ENCODE data around the gene NR5A2.
"Not testable (repeated sequence)": the region's sequence is repeated elsewhere in the genome, so short reads cannot be mapped to it uniquely, and the experiment has no call there.

The NR5A2 gene

DNA sequence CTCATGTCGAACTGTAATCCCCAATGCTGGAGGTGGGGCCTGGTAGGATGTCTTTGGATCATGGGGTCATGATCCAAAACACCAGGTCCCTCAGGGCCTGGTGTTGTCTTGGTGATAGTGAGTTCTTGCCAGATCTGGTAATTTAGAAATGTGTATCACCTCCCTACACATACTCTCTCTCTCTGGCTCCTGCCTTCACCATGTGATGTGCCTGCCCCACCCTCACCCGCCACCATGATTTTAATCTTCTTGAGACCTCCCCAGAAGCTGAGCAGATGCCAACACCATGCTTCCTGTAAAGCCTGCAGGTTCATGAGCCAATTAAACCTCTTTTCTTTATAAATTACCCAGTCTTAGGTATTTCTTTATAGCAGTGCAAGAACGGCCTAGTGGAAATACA, 136.4 kb downstream of the NR5A2 start:
- DNase-seq (ENCODE audit: low spot score): no peak

DNA sequence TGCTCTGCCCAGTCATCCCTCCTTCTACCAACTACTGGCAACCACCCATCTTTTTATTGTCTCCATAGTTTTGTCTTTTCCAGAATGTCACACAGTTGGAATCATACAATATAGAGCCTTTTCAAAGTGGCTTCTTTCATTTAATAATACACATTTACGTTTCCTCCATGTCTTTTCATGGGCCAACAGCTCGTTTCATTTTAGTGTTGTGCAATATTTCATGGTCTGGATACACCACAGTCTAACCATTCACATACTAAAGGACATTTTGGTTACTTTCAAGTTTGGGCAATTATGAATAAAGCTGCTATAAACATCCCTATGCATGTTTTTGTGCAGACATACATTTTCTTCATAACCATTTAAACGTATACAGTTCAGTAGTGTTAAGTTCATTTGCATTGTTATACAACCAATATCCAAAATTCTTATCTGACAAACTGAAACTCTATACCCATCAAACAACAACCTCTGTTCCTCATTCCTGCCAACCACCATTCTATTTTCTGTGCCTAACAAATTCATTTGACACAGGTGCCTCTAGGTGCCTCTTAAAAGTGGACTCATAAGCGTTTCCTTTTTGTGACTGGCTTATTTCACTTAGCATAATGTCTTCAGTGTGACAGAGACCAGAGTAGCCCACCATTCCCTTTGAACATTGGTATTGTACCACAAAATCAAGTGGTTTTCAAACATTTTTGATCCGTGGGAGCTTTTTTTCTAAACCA, 138.1 kb downstream of the NR5A2 start:
- no peak for DNase-seq (ENCODE audit: low spot score)

DNA sequence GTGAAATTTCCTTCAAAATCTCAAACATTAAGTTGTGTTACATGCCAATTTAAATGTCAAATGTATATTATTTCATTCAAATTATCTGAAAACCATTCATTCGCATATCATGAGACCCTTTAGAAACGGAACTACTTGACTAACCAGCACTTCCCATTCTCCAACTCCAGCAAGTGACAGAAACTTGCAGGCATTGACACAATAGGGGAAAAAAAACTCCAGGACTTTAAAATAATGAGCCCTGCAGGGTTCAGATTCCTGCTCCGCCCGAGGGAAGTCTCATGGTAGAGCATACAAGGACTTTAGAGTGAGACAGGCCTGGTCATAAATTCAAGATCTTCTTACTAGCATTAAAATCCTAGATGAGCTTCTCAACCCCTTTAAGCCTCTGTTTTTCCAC, 138.9 kb downstream of the NR5A2 start:
- DNase-seq (ENCODE audit: low spot score): no peak

DNA sequence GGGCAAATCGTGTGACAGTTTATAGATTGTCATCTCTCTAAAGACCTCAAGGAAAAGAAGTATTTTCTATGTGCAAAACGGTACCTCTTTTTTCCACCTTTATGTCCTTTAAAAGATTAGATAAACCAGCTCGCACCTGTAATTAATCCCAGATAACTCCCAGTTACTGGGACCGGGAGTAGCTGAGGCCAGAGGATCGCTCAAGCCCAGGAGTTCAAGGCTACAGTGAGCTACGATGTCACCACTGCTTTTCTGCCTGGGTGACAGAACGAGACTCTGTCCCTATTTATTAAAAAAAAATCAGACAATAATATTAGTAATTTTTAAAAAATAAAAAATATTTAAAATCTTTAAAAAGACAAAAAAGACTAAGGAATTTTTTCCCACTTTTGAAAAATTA, 141.4 kb downstream of the NR5A2 start:
- no peak for DNase-seq (ENCODE audit: low spot score)

DNA sequence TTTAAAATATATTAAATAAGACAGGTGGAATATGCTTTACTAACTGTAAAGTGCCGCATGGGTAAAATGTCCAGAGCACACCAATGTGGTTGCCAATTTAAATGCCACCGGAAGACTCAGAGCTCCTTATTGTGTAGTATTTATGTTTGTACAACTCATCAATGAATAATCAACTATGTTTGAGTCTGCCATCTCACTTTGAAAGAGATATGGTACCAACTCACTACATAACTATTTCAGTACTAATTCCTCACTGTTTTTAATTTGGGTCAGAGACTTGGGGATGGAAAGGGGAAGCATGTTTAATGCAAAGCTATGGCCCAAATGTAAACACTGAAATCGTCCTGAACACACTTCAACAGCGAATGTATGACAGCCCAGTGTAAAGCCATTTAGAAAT, 144.8 kb downstream of the NR5A2 start:
- DNase-seq (ENCODE audit: low spot score): no peak

DNA sequence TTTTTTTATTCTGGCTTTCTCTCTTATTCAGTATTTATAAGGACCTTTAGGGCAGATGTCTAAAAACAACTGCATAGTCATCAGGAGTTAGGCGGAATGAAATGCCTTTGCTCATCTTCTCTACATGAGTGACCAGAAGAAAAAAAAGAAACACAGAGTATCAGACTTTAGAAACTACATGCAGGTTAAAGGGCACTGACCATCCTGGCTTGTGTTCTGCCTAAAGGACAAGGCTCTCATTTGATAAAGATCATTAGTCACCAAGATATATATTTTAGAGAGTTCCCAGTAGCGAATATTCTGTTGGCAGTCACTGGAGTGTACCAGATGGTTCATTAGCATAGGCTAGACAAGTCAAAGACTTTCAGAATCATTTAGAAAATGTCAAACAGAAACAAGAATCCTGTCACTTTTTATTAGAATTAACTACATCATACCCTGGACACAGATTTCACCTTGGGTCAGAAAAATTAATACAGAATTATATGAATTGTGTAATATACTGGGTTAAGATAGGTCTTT, 145.6 kb downstream of the NR5A2 start:
- DNase-seq (ENCODE audit: low spot score): no peak

DNA sequence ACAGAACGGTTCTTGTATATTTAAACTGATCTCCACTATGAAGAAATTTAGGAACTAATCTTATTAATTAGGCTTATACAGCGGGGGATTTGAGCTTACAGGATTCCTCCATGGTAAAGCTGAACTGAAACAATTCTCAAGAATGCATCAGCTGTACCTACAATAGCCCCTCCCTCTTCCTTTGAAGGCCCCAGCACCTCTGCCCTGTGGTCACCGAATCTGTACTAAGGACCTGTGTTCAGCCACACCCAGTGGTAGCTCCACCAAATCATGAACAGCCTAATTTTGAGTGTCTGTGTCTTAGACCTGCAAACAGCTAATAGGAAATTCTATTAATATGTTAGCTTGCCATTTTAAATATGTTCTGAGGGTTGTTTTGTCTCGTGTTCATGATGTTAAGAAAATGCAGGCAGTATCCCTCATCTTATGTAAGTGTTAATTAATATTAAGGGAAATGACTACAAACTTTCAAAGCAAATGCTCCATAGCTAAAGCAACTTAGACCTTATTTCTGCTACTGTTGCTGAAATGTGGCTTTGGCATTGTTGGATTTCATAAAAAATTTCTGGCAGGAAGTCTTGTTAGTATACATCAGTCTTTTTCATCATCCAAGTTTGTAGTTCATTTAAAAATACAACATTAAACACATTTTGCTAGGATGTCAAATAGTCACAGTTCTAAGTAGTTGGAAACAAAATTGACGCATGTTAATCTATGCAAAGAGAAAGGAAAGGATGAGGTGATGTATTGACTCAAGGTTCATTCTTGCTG, 147.2 kb downstream of the NR5A2 start:
- DNase-seq (ENCODE audit: low spot score): no peak

DNA sequence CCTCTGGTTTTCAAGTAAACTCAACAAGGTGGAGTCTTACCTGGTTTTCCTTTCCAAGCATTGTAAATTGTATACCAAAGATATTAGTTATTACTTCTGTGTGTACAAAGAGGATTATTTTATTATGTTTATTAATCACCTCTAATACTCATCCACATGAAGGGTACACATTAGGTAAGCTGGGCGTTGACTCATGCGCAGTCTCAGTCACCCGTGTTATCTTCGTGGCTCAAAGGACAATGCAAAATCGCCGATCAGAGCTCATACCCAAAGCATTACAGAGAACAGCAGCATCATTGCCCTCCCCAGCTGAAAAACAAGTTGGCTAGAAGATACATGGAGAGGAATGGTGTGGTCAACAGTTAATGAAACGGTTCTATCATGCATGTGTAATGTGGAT, 148.7 kb downstream of the NR5A2 start:
- no peak for DNase-seq (ENCODE audit: low spot score)

DNA sequence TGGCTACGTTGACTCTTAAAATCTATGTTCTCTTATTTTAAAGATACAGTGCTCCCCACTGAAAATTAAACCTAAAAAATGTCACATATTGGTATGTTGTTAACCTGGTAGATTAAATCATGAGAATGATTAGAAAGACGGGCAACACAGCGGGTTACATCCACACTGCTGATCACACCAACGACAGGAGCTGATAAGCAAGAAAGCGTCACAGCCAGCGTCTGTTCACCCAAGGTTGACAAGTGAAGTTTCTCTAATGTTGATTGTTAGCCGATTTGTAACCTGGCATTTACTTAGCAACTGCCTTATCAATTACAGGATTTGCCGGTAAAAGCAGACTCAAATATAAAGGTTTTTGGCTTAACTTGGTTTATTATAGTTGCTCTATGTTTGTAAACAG, 149.3 kb downstream of the NR5A2 start:
- no peak for DNase-seq (ENCODE audit: low spot score)

DNA sequence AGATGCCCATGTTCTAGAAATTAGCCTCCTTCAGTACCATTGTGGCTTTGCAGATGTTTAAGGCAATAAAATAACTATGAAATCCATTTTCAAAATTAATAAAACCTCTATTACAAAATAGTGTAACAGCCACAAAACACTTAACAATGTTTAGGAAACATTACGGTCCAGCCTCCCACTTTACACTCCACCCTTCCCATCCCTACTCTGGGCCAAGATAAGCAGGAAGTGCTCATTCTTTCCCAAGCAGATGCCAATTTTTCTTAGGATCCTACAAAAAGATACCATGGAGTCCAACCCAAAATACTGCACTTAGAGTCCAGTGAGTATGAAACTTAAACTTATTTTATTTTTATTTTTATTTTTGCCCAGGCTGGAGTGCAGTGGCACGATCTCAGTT, 150.8 kb downstream of the NR5A2 start:
- DNase-seq (ENCODE audit: low spot score): peak; percentile 19

DNA sequence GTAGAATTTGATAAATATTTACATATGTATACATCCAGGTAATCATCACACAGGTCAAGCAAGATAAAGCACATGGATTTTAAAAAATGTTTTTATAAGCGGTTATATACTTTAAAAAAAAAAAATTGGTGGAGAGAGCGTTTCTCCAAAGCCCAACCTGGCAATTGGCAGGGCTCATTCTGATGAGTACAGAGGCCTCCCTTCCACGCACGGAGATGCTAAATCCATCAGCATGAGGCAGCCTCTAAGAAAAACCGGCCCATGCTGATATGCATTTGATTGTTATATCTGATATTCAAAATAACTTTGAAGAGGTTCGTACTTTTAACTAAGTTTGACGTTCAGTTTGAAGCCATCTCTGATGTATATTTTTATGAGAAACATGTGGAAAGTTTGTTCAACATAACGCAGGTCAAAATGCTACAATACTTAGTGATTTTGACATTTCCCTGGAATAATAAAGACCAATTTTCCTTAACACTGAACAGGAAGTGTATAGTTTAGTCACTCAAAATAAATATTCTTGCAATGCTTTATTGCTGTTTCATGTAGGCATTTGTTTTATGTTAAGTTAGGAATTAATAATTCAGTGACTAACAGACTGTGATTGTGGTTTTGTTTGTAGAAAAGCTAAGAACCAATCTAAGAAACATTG, 151.7 kb downstream of the NR5A2 start:
- peak; percentile 60 for DNase-seq (ENCODE audit: low spot score)

DNA sequence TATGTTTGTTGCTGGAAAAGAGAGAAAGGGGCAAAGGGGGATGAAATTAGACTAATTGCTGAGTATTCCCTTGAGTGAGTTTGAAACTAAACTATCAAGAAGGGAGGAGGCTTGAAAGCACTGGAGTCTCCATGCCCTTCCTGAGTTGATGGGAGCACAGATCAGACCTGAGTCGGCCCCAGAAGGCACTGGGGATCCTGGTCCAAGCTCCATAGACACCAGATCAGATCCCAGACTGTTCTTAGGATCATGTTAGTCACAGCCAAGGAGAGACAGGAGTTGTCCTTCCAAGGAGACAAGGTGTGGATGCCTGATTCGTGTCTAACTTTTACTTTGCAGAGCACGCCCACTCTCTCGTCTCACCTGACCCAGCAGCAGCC, 152.3 kb downstream of the NR5A2 start:
- peak; percentile 35 for DNase-seq (ENCODE audit: low spot score)

DNA sequence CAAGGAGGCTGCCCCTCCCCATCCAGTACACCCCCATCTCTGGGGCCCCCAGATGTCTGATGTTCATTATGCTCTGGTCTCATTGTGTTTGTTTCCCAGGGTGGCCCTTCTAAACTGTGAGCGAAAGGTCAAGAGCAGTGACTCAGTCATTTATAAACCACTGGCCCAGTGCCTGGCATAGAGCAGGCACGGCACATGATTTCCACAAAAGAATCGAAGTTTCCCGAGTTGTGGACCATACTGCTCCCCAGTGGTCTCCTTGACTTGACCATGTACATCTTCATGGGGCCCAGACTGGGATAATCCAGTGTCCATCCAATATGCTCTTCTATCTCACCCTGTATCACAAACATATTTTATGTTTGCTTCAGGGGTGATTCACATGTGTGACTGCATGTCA, 153.3 kb downstream of the NR5A2 start:
- DNase-seq (ENCODE audit: low spot score): peak; percentile 62

DNA sequence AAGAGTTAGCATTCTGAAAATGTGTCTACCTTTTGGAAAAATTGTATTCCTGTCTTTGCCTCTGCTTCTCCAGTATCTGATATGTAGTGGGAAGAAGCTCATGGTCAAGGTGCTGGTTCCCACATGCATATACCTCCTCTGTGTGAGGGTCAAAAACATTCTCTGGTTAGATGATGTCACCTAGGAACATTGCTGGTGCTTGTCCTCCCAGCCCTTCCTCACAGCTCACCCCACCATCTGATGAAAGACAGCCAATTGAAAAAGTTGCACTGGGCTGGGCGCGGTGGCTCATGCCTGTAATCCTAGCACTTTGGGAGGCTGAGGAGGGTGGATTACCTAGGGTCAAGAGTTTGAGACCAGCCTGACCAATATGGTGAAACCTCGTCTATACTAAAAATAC, 154.4 kb downstream of the NR5A2 start:
- DNase-seq (ENCODE audit: low spot score): no peak

DNA sequence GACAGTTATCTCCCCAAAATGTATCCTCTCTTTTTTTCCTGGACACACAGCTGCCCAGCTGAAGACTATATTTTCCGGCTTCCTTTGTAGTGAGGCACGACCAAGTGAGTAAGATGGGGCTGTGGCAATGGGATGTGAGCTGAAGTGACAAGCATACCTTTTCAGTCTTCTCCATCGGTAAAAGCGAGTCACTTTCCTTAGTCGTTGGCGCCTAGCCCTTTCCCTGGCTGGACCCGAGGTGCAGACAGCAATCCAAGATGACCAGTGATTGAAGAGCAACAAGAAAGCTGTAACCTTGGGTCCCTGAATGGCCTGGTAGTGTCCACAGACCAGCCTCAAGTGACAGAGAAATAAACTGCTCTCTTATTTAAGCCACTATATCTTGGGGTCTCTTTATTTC, 155.2 kb downstream of the NR5A2 start:
- no peak for DNase-seq (ENCODE audit: low spot score)

DNA sequence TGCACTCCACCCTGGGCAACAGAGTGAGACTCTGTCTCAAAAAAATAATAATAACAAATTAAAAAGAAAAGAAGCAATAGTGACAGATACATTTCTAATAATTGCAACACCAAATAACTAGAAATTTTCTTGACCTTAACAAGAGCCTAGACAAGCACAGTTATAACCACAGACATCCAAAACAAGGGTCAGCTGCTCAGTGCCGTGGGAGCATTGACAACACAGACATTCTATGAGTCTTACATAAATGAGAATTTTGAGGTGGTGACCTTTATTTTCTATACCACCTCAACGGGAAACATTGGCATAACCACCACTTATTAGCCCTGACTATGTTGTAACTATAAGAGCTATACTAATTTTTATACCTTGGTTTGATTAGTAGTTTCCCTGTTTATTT, 156.1 kb downstream of the NR5A2 start:
- no peak for DNase-seq (ENCODE audit: low spot score)

DNA sequence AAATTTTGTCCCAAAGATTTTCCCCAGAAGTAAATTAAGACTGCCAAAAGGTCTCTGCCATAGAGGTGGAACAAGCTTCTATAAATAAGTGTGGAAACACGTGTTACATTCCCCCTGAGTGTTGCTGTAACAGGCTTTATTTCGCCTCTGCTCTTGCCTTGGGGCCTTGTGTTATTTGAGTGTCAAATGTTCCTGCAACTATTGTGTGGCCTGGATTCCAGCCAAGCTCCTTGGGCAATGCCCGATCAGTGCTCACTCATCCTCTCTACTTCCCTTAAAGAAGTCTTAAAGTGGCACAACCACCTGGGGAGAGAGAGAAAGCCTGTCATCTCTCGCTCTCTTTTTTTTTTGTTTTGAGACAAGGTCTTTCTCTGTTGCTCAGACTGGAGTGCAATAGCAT, 156.7 kb downstream of the NR5A2 start:
- DNase-seq (ENCODE audit: low spot score): peak; percentile 65

DNA sequence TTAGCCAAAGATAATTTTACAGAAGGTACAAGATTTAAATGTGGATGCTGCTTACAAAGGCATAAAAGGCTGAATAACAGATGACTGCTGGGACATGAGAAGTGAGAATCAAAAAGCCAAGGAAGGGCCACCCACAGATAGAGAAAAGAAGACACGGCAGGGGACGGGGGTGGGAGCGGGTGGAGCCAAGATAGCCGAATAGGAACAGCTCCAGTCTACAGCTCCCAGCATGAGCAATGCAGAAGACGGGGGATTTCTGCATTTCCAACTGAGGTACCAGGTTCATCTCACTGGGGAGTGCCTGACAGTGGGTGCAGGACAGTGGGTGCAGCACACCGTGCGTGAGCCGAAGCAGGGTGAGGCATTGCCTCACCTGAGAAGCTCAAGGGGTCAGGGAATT, 157.7 kb downstream of the NR5A2 start:
- DNase-seq (ENCODE audit: low spot score): not testable (repeated sequence)

DNA sequence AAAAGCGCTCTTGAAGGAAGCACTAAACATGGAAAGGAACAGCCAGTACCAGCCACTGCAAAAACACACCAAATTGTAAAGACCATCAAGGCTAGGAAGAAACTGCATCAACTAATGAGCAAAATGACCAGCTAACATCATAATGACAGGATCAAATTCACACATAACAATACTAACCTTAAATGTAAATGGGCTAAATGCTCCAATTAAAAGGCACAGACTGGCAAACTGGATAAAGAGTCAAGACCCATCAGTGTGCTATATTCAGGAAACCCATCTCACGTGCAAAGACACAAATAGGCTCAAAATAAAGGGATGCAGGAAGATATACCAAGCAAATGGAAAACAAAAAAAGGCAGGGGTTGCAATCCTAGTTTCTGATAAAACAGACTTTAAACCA, 159.8 kb downstream of the NR5A2 start:
- DNase-seq (ENCODE audit: low spot score): not testable (repeated sequence)

DNA sequence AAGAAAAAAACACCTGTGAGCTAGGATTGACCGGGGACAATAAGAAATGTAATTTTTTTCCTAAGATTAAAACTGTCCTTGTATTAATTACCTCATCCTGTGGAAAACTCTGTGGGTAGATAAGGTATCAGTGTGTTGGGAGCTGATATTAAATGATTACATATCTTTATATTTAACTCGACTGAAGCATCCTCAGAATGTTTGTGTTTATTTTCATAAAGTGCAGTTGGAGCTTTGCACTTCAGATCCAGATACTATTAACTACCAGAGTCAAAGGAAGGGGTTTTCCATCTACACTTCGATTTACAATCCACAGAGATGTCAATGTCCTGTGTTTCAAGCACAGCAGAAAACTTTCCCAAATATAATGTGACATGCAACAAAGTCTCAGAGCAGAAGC, 164.5 kb downstream of the NR5A2 start:
- no peak for DNase-seq (ENCODE audit: low spot score)

DNA sequence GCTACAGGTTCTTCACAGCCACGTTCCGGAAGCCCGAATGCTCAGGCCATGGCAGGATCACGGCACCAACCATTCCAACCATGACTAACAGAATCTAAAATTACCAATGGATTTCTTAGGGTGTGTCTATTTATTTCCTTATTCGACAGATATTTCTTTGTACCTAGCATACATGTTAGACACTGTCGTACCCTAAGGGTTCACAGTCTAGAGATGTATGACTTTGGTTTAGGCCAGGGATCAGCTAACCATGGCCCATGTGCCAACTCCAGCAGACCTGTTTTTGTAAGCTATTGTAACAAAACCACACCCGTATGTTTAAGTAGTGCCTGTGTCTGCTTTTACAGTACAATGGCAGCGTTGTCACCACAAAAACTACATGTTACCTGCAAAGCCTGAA, 167.0 kb downstream of the NR5A2 start:
- DNase-seq (ENCODE audit: low spot score): no peak

DNA sequence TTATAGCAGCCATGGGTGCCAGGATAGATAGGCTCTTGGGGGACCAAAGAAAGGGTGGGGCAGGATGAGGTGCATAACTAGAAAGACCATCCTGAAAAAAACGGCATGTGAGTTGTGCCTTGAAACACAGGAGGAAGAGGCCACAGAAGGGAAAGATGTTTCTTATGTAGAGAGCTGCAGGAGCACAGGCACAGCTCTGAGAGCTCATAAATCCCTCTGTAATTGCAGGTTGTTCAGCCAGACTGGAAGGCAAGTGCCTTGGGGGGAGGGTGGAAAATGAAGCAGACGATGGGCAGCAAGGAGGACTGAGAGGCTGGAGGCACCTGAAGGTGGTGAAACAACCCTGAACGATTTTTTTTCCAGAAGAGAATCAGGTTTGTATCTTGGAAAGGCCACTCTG, 170.7 kb downstream of the NR5A2 start:
- DNase-seq (ENCODE audit: low spot score): no peak

All from AG20443 (cell line).